Activated CD4-positive, alpha-beta memory T cell treated with anti-CD3 and anti-CD28 coated beads for 36 hours (primary cell): Measurements from ENCODE around the gene APBB1IP. TPM values are rescaled to one million over a fixed set of nuclear protein-coding genes. Genes with fewer than 3 reads are reported as not detected.

ENCODE experiments used
- CTCF ChIA-PET: fragments of 350-600 bp; sonication (Branson Sonifier 250); formaldehyde crosslinking; loops from one replicate; lab custom pipeline; 2021; ENCODE audit warnings: antibody characterized with exemption, inconsistent platforms; lab: Charles Lee
- POLR2A ChIA-PET: fragments of 350-600 bp; sonication (Branson Sonifier 250); formaldehyde crosslinking; loops from one replicate; lab custom pipeline; 2021; ENCODE audit warnings: antibody characterized with exemption; lab: Charles Lee
- DNase-seq: peaks from one replicate; pipeline ENCODE4 v3.0.0-alpha.2; 2020
- H3K27ac Mint-ChIP-seq: one replicate; pipeline ENCODE4 v1.8.0; 2021; ENCODE audit warnings: mixed read lengths
- H3K27me3 Mint-ChIP-seq: one replicate; pipeline ENCODE4 v1.8.0; 2021; ENCODE audit warnings: mixed read lengths
- H3K36me3 Mint-ChIP-seq: one replicate; pipeline ENCODE4 v1.8.0; 2021; ENCODE audit warnings: mixed read lengths
- H3K4me1 Mint-ChIP-seq: one replicate; pipeline ENCODE4 v1.8.0; 2021; ENCODE audit warnings: low read depth, mixed read lengths
- H3K4me3 Mint-ChIP-seq: one replicate; pipeline ENCODE4 v1.8.0; 2021; ENCODE audit warnings: mild to moderate bottlenecking, mixed read lengths
- H3K9me3 Mint-ChIP-seq: one replicate; pipeline ENCODE4 v1.8.0; 2021; ENCODE audit warnings: mixed read lengths
- intact Hi-C: fragments of 100-400 bp; cut with micrococcal nuclease; formaldehyde crosslinking; loops from one replicate; pipeline ENCODE4 v1.15.1; 2023
- total RNA-seq, 2 experiments: library from RNA; stranded (reverse); gene quantifications; one replicate each; pipeline ENCODE4 v1.2.3, GENCODE V29; 2021

Gene APBB1IP
- total RNA-seq, 2 experiments from 2014 or later: 50.1 to 52.1 TPM

DNA sequence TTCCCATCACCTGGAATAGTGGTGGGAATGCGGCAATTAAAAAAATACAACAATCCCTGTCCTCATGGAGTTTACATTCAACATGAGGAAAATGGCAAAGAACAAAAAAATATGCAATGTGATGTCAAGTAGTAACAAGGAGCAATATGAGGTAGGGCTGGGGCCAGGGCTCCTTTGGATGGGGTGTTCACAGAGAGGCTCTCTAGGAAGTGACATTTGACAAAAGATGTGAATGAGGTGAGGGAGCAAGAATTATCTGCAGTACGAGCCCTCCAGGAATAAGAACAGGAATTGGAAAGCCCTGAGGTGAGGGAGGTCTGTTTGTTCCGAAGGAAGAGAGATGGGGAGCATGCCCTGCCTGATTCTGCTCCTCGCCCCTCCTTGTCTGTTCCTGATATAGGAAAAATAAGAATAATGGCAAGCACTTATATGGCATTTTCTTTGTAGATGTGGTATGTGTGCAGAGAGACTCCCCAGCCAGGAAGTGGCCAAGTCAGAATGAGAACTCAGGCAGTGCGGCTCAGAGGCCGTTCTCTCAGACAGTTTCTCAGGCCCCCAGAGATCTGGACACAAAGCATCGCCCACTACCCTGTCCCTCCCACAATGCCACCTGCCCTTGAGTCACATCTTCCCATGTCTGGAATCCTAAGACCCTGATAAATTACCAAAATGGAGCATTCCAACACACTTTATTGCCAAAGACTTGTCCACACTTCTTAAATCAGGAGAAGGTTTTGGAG is 105.6 kb downstream of the APBB1IP start:
- H3K27me3 Mint-ChIP-seq: no peaks in the 10 kb centered on the region
- POLR2A ChIA-PET: no interaction called here
- peaks cover 2% of the 10 kb centered on the region for H3K9me3 Mint-ChIP-seq
- intact Hi-C loops: no loop called here
- DNase-seq: peak; percentile 32
- H3K4me3 Mint-ChIP-seq: no peak overlapping the region
- H3K27ac Mint-ChIP-seq: peak overlapping the region; percentile 69
- H3K36me3 Mint-ChIP-seq: peaks cover 48% of the 10 kb centered on the region
- H3K4me1 Mint-ChIP-seq: peaks cover 21% of the 10 kb centered on the region
- CTCF ChIA-PET: no interaction called here

DNA sequence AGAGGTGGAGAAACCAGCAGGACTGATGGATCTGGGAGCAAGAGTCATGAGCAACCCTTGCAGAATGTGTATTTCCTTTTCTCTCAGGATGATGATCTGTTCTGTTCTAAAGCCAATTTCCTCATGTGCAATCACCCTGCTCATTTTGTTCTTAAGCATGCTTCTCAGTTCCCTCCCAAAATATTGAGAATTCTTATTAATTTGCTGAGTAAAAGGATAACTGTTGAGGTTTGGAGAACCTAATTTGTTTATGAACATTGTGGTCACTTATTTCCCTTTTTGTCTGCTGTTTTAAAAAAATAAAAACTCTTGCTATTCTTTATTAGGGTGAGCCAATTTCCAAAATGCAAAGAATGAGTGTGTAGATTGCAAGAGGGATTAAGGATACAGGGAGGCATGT is 106.8 kb downstream of the APBB1IP start:
- POLR2A ChIA-PET: no interaction called here
- DNase-seq: no peak
- Mint-ChIP-seq H3K9me3 (peaks cover 12% of the 10 kb centered on the region), H3K4me3 (no peak overlapping the region), H3K36me3 (peaks cover 59% of the 10 kb centered on the region), H3K4me1 (peaks cover 24% of the 10 kb centered on the region), H3K27ac (peak overlapping the region; percentile 53), H3K27me3 (no peaks in the 10 kb centered on the region)
- intact Hi-C loops: no loop called here
- CTCF ChIA-PET: no interaction called here

- Mint-ChIP-seq H3K4me1 (peaks cover 4% of the 10 kb centered on the region), H3K4me3 (no peak overlapping the region), H3K9me3 (peaks cover 17% of the 10 kb centered on the region), H3K27me3 (no peaks in the 10 kb centered on the region), H3K36me3 (peaks cover 61% of the 10 kb centered on the region), H3K27ac (no peak overlapping the region)
- ChIA-PET POLR2A (no interaction called here), CTCF (interaction anchor here (0.6 to 1.5 kb wide), 4 partner anchors 13 to 216 kb away, joined by 3 to 6 read pairs (median 4); no protein-coding TSS in a partner anchor)
- no peak for DNase-seq
- intact Hi-C loops: no loop called here
Observed at GRCh38 chr10:26550774-26551526, 112.8 kb downstream of the APBB1IP start.

DNA sequence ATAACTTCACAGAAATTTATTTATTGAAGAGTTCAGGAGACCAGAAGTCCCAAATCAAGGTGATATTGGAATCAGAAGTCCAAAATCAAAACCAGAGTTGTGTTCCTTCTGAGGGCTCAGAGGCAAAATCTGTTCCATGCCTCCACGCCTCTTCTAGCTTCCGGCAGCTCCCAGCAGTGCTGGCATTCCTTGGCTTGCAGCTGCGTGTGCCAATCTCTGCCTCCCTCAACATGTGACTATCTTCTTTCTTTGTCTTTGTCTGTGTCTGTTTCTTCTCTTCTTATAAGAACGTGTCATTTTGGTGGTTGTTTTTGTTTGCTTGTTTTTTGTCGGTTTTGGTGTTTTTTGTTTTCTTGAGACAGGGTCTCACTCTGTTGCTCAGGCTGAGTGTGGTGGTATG is 116.1 kb downstream of the APBB1IP start:
- intact Hi-C loops: no loop called here
- ChIA-PET CTCF (interaction anchor here (1.1 to 4.9 kb wide), 2 partner anchors 54 to 219 kb away, joined by 3 to 69 read pairs; no protein-coding TSS in a partner anchor), POLR2A (interaction anchor here (0.6 kb wide), 1 partner anchor 87 kb away, joined by 4 read pairs; no protein-coding TSS in a partner anchor)
- Mint-ChIP-seq H3K4me1 (peaks cover 1% of the 10 kb centered on the region), H3K4me3 (no peak overlapping the region), H3K9me3 (peaks cover 11% of the 10 kb centered on the region), H3K27me3 (no peaks in the 10 kb centered on the region), H3K36me3 (peaks cover 39% of the 10 kb centered on the region), H3K27ac (peak overlapping the region; percentile 19)
- DNase-seq: no peak

DNA sequence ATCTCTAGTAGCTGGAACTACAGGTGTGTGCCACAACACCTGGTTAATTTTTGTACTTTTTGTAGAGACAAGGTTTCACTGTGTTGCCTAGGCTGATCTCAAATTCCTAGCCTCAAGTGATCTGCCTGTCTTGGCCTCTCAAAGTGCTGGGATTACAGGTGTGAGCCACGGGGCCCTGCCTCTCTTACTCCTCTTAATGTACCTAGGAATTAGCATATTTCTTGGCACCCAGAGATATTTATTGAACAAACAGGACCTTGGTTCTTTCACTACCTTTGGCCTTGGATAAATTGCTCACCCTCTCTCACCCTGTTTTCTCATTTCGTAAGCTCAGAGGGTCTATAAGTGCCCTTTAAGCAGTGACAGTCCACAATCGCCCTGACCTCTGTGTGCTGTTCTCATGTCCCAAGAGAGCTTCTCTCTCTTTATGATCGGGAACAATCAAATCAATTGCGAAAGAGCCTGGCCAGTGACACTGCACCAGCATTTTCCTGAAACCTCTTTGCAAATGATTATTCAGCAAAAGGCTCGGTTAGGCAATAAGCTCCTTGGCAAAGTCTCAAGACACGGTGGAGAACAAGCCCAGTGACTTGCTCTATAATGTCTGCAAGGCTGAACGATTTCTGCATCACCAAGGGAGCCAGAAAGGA is 117.7 kb downstream of the APBB1IP start:
- CTCF ChIA-PET: interaction anchor here (1.0 to 4.9 kb wide), 4 partner anchors 22 to 232 kb away, joined by 3 to 69 read pairs (median 3); no protein-coding TSS in a partner anchor

GRCh38 chr10:26556748-26557640 is 118.9 kb downstream of the APBB1IP start:
- Mint-ChIP-seq H3K4me1 (no peaks in the 10 kb centered on the region), H3K27ac (no peak overlapping the region), H3K27me3 (no peaks in the 10 kb centered on the region), H3K4me3 (no peak overlapping the region), H3K36me3 (peaks cover 31% of the 10 kb centered on the region), H3K9me3 (no peaks in the 10 kb centered on the region)
- CTCF ChIA-PET: interaction anchor here (0.6 to 4.9 kb wide), 7 partner anchors 53 to 681 kb away, joined by 3 to 69 read pairs (median 4); no protein-coding TSS in a partner anchor
- peak; percentile 37 for DNase-seq
- intact Hi-C loops: loop anchor here (1.0 to 5.0 kb wide), 2 partner anchors 222 to 680 kb away; no protein-coding TSS in a partner anchor
- POLR2A ChIA-PET: no interaction called here

More for the DNA sequence above, 117.7 kb downstream of the APBB1IP start:
- H3K36me3 Mint-ChIP-seq: peaks cover 34% of the 10 kb centered on the region
- intact Hi-C loops: loop anchor here (5.0 kb wide), 1 partner anchor 679 kb away; no protein-coding TSS in a partner anchor
- H3K4me3 Mint-ChIP-seq: no peak overlapping the region
- no peaks in the 10 kb centered on the region for H3K27me3 Mint-ChIP-seq
- POLR2A ChIA-PET: no interaction called here
- no peak for DNase-seq
- no peak overlapping the region for H3K27ac Mint-ChIP-seq
- H3K9me3 Mint-ChIP-seq: no peaks in the 10 kb centered on the region
- H3K4me1 Mint-ChIP-seq: no peaks in the 10 kb centered on the region

DNA sequence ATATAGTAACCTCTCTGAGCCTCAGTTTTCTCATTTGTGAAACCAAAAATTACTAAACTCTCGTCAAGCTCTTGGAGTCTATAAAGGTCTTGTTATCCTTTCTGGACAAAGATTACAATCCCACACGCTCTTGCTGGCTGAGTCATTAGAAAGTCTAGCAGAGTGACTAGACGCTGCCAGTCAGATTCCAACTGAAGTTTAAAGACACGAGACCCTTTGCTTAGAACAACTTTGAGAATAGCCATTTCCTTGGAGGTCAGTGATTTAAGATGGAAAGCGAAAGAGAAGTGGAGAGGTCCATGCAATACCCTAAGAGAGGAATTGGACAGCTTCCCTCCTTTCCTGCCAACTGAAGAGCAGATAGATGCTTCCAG is 119.5 kb downstream of the APBB1IP start:
- peaks cover 34% of the 10 kb centered on the region for H3K36me3 Mint-ChIP-seq
- POLR2A ChIA-PET: no interaction called here
- H3K9me3 Mint-ChIP-seq: no peaks in the 10 kb centered on the region
- H3K27me3 Mint-ChIP-seq: no peaks in the 10 kb centered on the region
- no peak overlapping the region for H3K27ac Mint-ChIP-seq
- no peak for DNase-seq
- no peaks in the 10 kb centered on the region for H3K4me1 Mint-ChIP-seq
- H3K4me3 Mint-ChIP-seq: no peak overlapping the region
- intact Hi-C loops: loop anchor here (1.0 to 5.0 kb wide), 2 partner anchors 222 to 680 kb away; no protein-coding TSS in a partner anchor
- CTCF ChIA-PET: interaction anchor here (0.6 to 4.9 kb wide), 7 partner anchors 54 to 682 kb away, joined by 3 to 69 read pairs (median 4); no protein-coding TSS in a partner anchor

GRCh38 chr10:26566525-26567350 is 128.6 kb downstream of the APBB1IP start:
- H3K27me3 Mint-ChIP-seq: no peaks in the 10 kb centered on the region
- H3K9me3 Mint-ChIP-seq: no peaks in the 10 kb centered on the region
- H3K27ac Mint-ChIP-seq: no peak overlapping the region
- intact Hi-C loops: no loop called here
- no peak overlapping the region for H3K4me3 Mint-ChIP-seq
- DNase-seq: no peak
- H3K4me1 Mint-ChIP-seq: no peaks in the 10 kb centered on the region
- ChIA-PET POLR2A (no interaction called here), CTCF (interaction anchor here (1.3 kb wide), 1 partner anchor 232 kb away, joined by 4 read pairs; no protein-coding TSS in a partner anchor)
- peaks cover 64% of the 10 kb centered on the region for H3K36me3 Mint-ChIP-seq

DNA sequence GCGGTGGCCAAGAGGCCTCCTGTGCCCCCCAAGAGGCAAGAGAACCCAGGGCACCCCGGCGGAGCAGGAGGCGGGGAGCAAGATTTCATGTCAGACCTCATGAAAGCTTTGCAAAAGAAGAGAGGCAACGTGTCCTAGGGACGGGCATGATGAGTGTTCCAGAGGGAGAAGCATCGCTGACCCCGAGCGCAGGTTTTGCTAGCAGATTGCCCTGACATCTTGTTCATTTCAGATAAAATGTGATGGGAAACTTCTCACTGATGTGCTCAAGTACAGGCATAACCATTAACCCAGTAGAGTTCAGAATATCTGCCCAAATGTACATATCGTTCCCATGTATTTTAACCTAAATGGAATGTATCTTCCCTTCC is 129.2 kb downstream of the APBB1IP start:
- H3K27me3 Mint-ChIP-seq: no peaks in the 10 kb centered on the region
- no peaks in the 10 kb centered on the region for H3K9me3 Mint-ChIP-seq
- H3K4me3 Mint-ChIP-seq: no peak overlapping the region
- intact Hi-C loops: no loop called here
- no peaks in the 10 kb centered on the region for H3K4me1 Mint-ChIP-seq
- H3K36me3 Mint-ChIP-seq: peaks cover 63% of the 10 kb centered on the region
- no peak for DNase-seq
- H3K27ac Mint-ChIP-seq: no peak overlapping the region
- ChIA-PET POLR2A (no interaction called here), CTCF (no interaction called here)

DNA sequence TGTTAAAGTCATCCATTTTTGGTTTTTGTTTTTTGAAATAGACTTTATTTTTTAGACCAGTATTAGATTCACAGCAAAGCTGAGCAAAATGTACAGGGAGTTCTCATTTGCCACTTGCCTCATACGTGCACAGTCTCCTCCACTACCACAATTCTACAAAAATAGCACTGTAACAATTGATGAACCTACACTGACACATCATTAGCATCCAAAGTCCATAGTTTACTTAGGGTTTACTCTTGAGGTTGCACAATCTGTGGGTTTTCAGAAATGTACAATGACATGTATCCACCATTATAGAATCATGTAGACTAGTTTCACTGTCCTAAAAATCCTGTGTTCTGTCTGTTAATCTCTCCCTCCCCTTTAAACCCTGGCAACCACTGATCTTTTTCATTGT is 133.5 kb downstream of the APBB1IP start:
- ChIA-PET CTCF (no interaction called here), POLR2A (no interaction called here)
- Mint-ChIP-seq H3K27ac (no peak overlapping the region), H3K9me3 (peaks cover 15% of the 10 kb centered on the region), H3K4me3 (no peak overlapping the region), H3K36me3 (peaks cover 61% of the 10 kb centered on the region), H3K4me1 (peaks cover 4% of the 10 kb centered on the region), H3K27me3 (no peaks in the 10 kb centered on the region)
- DNase-seq: no peak
- intact Hi-C loops: no loop called here
